Large intestine (tissue), 3 donors: ENCODE data around the gene KLHL35. TPM values are rescaled to one million over a fixed set of nuclear protein-coding genes. Genes with fewer than 3 reads are reported as not detected.

Source experiments
- DNase-seq, 2 donors: peaks; one replicate each; pipeline versions ENCODE4 v3.0.0 to v3.0.0-alpha.2; 2013
- H3K27ac ChIP-seq: one replicate; pipeline ENCODE4 v1.5.1; 2013; ENCODE audit warnings: low read length
- H3K27me3 ChIP-seq: 2 replicates; pipeline ENCODE4 v1.6.1; 2013; ENCODE audit warnings: low read length; ENCODE audit not compliant: control insufficient read depth, insufficient read depth
- H3K36me3 ChIP-seq: 2 replicates; pipeline ENCODE4 v1.6.1; 2013; ENCODE audit warnings: low read length; ENCODE audit not compliant: control insufficient read depth, insufficient read depth
- H3K4me1 ChIP-seq: one replicate; pipeline ENCODE4 v1.6.1; 2013; ENCODE audit warnings: low read length; ENCODE audit not compliant: control insufficient read depth, insufficient read depth
- H3K4me3 ChIP-seq: one replicate; pipeline ENCODE4 v1.5.1; 2013; ENCODE audit warnings: low read length
- H3K9me3 ChIP-seq: one replicate; pipeline ENCODE4 v1.6.1; 2013; ENCODE audit warnings: mild to moderate bottlenecking, low read depth, low read length, moderate library complexity; ENCODE audit not compliant: control insufficient read depth
- WGBS: methylation state at CpG from one replicate; pipeline ENCODE4 v1.1.5; 2013; ENCODE audit warnings: low lambda C conversion rate; ENCODE audit not compliant: insufficient coverage; 5-methylcytosine and 5-hydroxymethylcytosine counted together
- polyA plus RNA-seq: library from polyadenylated mRNA; unstranded; fragments of 120-200 nt; gene quantifications from one replicate; pipeline ENCODE4 v1.2.1, GENCODE V29; 2013

The KLHL35 gene
- polyA plus RNA-seq, 1 donor: 1.3 TPM

DNA sequence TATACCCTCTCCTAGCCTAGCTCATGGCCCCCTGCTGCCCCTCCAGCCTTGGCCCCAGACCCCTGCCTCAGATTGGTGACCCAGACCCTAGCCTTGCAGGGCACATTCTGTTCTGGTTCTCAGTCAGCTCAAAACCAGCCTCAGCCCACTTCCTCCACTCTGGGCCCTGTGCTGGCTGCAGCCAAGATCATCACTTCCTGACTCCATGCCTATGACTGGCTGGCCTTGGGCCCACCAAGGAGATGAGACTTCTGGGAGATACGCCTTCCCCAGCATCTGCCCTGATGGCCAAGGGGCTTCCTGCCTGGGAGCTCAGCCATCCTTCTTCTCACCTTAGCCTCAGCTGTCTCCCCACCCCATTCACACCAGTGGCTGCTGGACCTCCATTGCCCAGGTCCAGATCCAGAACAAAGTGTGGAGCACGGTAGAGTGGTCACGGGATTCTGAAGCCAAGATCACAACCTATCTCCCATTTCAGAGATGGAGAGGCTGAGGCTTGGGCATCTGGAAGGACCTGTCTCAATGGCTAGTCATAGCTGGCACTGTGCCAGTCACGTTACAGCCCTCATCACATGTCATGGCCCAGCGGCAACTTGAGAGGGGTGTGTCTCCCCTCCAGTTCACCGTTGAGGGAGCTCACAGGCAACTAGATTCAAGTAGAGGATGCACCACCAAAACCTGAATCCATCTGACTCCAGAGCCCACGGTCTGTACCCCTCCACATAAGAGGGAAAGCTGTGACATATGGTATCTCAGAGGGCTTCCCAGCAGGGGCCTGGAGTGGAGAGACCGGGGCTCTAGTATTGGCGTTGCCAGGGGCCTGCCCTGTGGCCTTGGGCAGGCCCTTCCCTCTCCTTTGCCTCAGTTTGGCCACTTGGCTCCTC is 43.0 kb upstream of the KLHL35 start:
- Histone ChIP-seq H3K4me1 (no peaks in the 10 kb centered on the region), H3K36me3 (peaks cover 53% of the 10 kb centered on the region), H3K4me3 (no peak overlapping the region), H3K27ac (no peak overlapping the region), H3K9me3 (no peaks in the 10 kb centered on the region), H3K27me3 (no peaks in the 10 kb centered on the region)
- no peak for DNase-seq
- no CpG with 5 or more reads among the region's 9 CpGs for WGBS

DNA sequence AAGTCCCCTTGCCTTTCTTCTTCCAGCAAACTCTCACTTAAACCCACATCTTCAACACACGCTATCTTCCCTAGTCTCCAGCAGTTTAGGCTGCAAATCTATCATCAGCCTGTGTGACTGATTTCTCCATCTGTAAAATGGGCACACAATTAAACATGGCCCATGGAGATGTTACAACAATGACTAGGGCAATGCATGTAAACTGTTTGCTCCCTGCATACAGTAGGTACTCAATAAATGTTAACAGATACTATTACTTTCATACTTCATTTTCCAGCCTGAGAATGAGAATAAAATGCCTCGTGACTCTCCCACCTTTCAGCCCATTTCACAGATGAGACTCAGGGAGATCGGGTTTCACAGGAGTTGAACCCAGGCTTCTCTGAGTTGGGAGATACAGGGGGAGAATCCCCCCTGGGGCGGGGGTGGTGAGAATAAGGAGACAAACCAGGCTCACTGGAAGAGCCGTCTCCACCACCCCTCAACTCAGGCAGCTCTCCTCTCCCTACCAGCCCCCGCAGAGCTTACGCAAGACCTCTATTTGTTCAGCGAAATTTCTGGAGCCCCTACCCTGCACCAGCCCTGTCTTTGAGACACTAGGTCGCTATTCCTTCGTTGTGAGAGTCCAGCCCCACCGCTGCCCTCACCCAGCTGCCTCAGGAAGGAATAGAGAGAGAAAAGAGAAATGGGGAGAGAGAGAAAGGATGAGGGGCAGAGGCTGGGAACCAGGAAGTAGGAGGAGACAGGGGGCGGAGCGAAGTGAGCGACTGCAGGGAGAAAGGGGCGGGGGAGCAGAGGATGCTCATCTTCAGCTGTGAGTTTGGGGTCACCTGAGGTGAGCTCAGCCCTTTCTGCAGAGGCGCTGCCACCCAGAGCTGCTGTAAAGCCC is 42.1 kb upstream of the KLHL35 start:
- Histone ChIP-seq H3K4me3 (no peak overlapping the region), H3K36me3 (peaks cover 48% of the 10 kb centered on the region), H3K9me3 (no peaks in the 10 kb centered on the region), H3K27ac (no peak overlapping the region), H3K27me3 (no peaks in the 10 kb centered on the region), H3K4me1 (no peaks in the 10 kb centered on the region)
- WGBS: 50% methylated on average over 2 of the region's 16 CpGs
- peak; percentile 23 to 37 for DNase-seq

DNA sequence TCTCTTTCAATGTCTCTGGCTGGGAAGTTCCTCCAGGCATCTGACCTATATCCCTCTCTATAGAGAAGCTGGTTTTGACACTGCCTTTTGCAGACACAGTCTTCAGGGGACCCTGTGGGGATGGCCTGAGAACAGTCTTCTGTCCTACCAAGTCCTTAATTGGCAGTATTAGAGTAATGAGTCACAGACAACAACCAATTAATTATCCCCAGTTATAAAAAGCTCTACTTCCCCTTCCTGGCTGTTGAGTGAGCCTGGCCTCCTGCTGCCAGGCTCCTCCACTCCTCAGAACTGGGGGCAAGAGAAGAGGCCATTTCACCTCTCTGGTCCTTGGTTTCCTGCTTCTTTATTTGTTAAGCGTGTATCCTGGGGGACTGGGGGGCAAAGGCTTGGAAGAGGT is 41.2 kb upstream of the KLHL35 start:
- no peak overlapping the region for H3K27ac ChIP-seq
- no peaks in the 10 kb centered on the region for H3K9me3 ChIP-seq
- H3K4me3 ChIP-seq: no peak overlapping the region
- WGBS: no CpG with 5 or more reads among the region's 1 CpG
- DNase-seq: no peak
- H3K4me1 ChIP-seq: no peaks in the 10 kb centered on the region
- peaks cover 51% of the 10 kb centered on the region for H3K36me3 ChIP-seq
- H3K27me3 ChIP-seq: no peaks in the 10 kb centered on the region

DNA sequence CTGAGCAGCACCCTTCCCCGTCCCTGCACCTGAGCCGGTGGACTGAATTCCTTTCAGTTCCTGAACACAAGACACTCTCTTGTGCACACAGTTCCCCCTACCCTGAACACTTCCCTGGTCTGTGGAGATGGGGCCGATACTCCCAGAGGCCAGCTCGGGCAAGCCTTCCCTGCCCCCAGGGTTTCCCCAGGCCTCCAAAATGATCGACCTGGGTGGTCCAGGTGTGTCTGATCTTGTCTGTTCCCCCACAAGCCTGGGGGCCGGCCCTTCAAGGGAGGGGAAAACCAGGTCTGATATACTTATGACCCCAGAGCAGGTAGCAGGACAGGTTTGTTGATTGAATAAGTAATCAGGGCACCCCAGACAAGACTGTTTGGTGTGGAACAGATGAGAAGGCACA is 40.7 kb upstream of the KLHL35 start:
- Histone ChIP-seq H3K27ac (no peak overlapping the region), H3K4me1 (no peaks in the 10 kb centered on the region), H3K4me3 (no peak overlapping the region), H3K36me3 (peaks cover 47% of the 10 kb centered on the region), H3K27me3 (no peaks in the 10 kb centered on the region), H3K9me3 (no peaks in the 10 kb centered on the region)
- no peak for DNase-seq
- no CpG with 5 or more reads among the region's 6 CpGs for WGBS

DNA sequence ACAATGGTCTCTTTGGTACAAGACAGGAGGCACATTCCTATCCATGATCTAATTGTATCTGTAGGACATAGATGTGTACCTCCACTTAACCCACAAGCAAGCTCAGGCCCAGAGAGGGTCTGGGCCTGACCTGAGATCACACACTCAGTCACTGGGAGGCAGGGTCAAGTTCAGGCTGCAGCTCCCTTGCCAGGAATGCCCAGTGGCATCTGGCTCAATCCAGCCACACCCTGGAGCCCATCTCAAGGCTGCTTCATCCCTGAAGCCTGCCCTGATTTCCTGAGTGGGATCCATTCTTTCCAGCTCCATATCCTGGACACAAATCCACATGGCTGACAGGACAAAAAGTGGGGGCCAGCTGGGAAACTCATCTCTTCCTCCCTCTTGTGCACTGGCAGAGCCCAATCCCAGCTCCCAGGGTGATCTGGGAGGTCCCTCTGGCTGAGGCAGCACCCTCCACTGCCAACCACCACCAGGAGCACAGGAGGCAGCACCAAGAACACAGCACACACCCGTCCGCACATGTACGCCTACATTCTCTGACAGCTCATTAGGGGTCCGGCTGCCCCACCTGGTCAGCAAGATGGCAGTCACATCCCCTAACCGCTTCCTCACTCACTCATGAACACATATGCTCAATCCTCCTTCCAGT is 39.2 kb upstream of the KLHL35 start:
- WGBS: no CpG with 5 or more reads among the region's 5 CpGs

DNA sequence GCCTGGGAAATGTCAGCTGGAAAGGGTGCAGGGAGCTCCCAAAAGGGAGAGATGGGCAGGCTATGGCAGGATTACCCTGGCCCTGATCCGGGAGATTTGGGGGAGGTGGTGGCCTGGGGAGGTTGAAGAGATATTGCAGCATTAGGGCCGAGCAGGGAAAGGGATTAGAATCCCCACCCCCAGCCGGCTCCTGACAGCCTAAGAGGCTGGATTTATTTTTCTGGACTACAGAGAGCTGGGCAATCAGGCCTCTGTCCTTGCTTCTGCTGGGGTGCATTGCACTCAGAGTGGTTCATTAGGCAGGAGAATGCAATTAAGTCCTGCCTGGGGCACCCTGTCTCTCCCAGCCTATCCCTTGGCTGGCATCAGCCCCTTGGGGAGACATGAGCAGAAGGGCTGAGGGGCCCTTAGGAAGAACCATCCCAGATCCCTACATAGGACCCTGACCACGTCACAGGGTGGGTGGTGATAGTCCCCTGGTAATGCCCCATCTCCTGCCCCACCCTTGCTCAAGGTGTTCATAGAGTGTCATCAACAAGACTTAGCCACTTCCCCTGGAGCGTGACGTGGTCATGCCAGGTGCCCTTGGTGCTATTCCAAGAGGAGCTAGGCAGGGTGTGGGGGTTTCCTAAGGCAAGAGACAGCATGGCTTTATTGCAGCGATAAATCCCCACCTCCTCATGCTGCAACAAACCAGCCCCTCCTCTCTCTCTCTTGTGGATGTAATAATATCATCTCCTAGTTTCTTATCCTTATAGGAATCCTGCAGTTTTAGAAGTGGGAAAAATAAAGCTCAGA is 38.4 kb upstream of the KLHL35 start:
- Histone ChIP-seq H3K36me3 (peaks cover 42% of the 10 kb centered on the region), H3K4me3 (no peak overlapping the region), H3K27ac (no peak overlapping the region), H3K9me3 (no peaks in the 10 kb centered on the region), H3K27me3 (no peaks in the 10 kb centered on the region), H3K4me1 (no peaks in the 10 kb centered on the region)
- DNase-seq: no peak
- no CpG with 5 or more reads among the region's 7 CpGs for WGBS

More for the DNA sequence above, 39.2 kb upstream of the KLHL35 start:
- Histone ChIP-seq H3K36me3 (peaks cover 45% of the 10 kb centered on the region), H3K27me3 (no peaks in the 10 kb centered on the region), H3K4me1 (no peaks in the 10 kb centered on the region), H3K9me3 (no peaks in the 10 kb centered on the region), H3K27ac (no peak overlapping the region), H3K4me3 (no peak overlapping the region)
- no peak for DNase-seq

DNA sequence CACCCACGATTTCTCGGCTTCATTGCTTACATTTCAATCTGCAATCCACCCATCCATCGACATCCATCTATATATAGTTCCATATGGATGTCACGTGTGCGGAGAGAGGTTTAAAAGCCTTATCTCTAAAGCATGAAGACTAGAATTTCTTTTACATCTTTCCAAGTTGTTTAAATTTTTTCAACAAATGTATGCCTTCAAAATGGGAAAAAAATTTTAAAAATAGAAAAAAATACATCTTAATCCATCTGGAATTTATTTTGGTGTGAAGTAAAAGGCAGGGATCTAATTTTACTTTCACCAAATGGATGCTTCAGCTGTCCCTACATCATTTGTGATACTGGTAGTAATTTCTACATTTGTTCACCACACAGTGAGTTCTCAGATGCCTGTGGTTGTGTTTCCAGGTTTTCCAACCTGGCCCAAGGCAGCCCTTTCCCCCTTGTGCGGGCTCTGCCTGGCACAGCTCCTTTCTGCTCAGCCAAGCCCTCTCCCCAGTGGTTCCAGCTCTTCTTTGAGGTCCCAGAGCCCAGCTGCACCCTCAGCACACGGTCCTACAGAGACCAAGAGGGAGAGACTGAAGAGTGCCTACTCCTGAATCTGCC is 37.6 kb upstream of the KLHL35 start:
- no peak for DNase-seq
- WGBS: 83% methylated on average over 2 of the region's 7 CpGs

DNA sequence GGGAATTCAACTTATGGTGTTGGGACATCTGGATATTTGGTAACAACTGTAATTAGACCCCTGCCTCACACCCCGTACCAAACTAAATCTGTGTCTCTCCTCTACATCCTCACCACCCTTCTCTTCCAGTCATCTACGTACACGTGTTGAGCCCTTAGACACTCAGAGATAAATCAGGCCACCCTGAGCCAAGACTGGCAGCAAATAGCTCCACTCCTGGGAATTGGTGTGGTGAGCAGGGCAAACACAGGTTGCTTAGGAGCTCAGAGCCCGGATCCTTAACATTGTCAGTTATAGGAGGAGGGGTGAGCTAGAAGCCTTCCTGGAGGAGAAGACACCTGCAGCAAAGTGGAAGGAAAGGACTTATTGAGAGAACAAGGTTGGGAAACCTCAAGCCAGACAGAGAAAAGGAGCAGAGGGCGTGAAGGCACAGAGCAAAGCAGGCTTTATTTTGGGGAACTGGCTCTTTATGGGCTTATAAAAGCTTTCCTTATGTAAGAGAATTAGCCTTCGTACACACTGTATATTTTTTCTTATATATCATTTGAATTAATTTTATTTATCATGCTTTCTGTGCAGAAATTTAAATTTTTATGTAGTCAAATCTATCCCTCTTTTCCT is 36.9 kb upstream of the KLHL35 start:
- H3K36me3 ChIP-seq: peaks cover 32% of the 10 kb centered on the region
- no peak for DNase-seq
- H3K27ac ChIP-seq: no peak overlapping the region
- H3K4me3 ChIP-seq: no peak overlapping the region
- H3K9me3 ChIP-seq: no peaks in the 10 kb centered on the region
- no peaks in the 10 kb centered on the region for H3K27me3 ChIP-seq
- no peaks in the 10 kb centered on the region for H3K4me1 ChIP-seq
- WGBS: 57% methylated on average over 1 of the region's 6 CpGs

More for the DNA sequence above, 37.6 kb upstream of the KLHL35 start:
- H3K27me3 ChIP-seq: no peaks in the 10 kb centered on the region
- H3K9me3 ChIP-seq: no peaks in the 10 kb centered on the region
- no peaks in the 10 kb centered on the region for H3K4me1 ChIP-seq
- H3K27ac ChIP-seq: no peak overlapping the region
- no peak overlapping the region for H3K4me3 ChIP-seq
- peaks cover 37% of the 10 kb centered on the region for H3K36me3 ChIP-seq

DNA sequence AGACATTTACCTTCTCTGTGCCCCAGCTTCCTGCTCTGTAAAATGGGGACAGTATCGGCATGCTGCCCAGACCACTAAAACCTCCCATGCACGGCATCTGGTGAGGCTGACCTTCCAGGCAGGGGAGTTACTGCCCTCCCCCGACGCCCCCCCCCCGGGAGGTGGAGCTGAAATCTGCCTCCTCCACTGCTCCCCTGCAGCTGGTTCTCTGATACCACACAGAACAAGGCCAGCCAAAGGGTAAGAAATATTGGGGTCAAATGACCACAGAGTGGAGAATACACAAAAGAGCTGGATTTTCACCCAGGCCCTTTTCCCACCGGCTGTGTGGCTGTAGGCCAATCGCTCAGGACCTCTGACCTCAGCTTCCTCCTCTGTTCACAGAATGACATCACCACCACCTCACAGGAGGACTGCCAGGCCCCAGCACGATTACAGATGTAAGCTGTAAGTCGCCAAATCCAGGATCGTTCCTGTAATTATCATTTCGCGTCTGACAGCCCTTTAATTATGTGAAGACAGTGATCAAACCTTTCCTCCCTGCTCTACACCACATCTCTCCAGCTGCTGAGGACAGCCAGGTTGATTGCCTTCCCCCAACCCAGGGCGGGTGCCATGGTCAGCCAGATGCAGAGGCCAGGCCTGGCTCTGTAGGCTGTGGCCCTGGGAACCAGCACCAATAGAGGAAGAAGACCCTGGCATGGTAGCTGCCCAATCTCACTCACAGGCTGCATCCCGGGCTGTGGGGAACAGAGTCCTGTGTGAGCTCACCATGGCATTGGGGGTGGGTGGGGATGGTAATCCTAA is 35.7 kb upstream of the KLHL35 start:
- H3K27ac ChIP-seq: no peak overlapping the region
- WGBS: no CpG with 5 or more reads among the region's 14 CpGs
- H3K4me3 ChIP-seq: no peak overlapping the region
- DNase-seq: no peak
- no peaks in the 10 kb centered on the region for H3K4me1 ChIP-seq
- no peaks in the 10 kb centered on the region for H3K27me3 ChIP-seq
- H3K9me3 ChIP-seq: no peaks in the 10 kb centered on the region
- H3K36me3 ChIP-seq: peaks cover 26% of the 10 kb centered on the region
